SH-SY5Y (cell line): ENCODE data around the gene PDS5A.

Experiments
- GATA2 ChIP-seq: IDR thresholded peaks from 2 replicates; pipeline ENCODE4 v1.6.1; 2011; ENCODE audit warnings: mild to moderate bottlenecking, low read depth, low read length
- GATA3 ChIP-seq: IDR thresholded peaks from 2 replicates; pipeline ENCODE4 v1.6.1; 2011; ENCODE audit warnings: low read depth, mild to moderate bottlenecking, low read length, moderate library complexity

GRCh38 chr4:39846705-39847104, 131.0 kb downstream of the PDS5A start:
- TF ChIP-seq GATA2, result no peak
- no peak for TF ChIP-seq GATA3
